Measurements from ENCODE around the gene THOC6.

The THOC6 gene

GRCh38 chr16:3063625-3064386 is 40.0 kb downstream of the THOC6 start:
- no peaks in the 10 kb centered on the region for H4K20me1 ChIP-seq (ENCODE audit: insufficient read depth, low read length)
- H3K9me2 ChIP-seq (replicated peaks; ENCODE audit: insufficient read depth, low read length), result no peaks in the 10 kb centered on the region
- no peak for DNase-seq
- TF ChIP-seq EZH2 (optimal IDR thresholded peaks at IDR 0.05; ENCODE audit: low read depth, low read length) (no peak), EZH2phosphoT487 (IDR thresholded peaks at IDR 0.05; ENCODE audit: low read length) (no peak), CTCF (IDR thresholded peaks at IDR 0.05; ENCODE audit: low read length) (no peak)
- no peak overlapping the region for H3K9ac ChIP-seq (ENCODE audit: low read length)
- no peak overlapping the region for H2AFZ ChIP-seq (ENCODE audit: low read length)
- H3K79me2 ChIP-seq (ENCODE audit: low read length), result no peaks in the 10 kb centered on the region
- H3K27ac ChIP-seq (ENCODE audit: low read length), result no peak overlapping the region
- H3K4me3 ChIP-seq (ENCODE audit: low read length), result no peak overlapping the region
- no peaks in the 10 kb centered on the region for H3K9me3 ChIP-seq (replicated peaks; ENCODE audit: insufficient read depth, low read length)
- H3K36me3 ChIP-seq (replicated peaks; ENCODE audit: insufficient read depth, low read length), result no peaks in the 10 kb centered on the region
- peaks cover 12% of the 10 kb centered on the region; the same call in 1 of the 2 replicates for H3K4me1 ChIP-seq (ENCODE audit: low read length)
- no peak overlapping the region for H3K4me2 ChIP-seq (ENCODE audit: low read depth, low read length)
- H3K27me3 ChIP-seq (replicated peaks; ENCODE audit: insufficient read depth, low read length), result peaks cover 65% of the 10 kb centered on the region
- H3F3A ChIP-seq (ENCODE audit: insufficient read depth, low read length), result no peaks in the 10 kb centered on the region

GRCh38 chr16:3065069-3065741 is 41.4 kb downstream of the THOC6 start, which contains the start of gene IL32:
Gene IL32, plus strand, starts transcription at chr16:3065640. Its CDS starts 172 bp downstream, at chr16:3065812.
- Histone ChIP-seq H3K79me2 (ENCODE audit: low read length) (no peaks in the 10 kb centered on the region), H3K4me1 (ENCODE audit: low read length) (peaks cover 9% of the 10 kb centered on the region; the same call in 1 of the 2 replicates), H3K9me2 (replicated peaks; ENCODE audit: insufficient read depth, low read length) (no peaks in the 10 kb centered on the region), H3K9ac (ENCODE audit: low read length) (no peak within 1 kb of the TSS), H3F3A (ENCODE audit: insufficient read depth, low read length) (no peaks in the 10 kb centered on the region), H3K4me3 (ENCODE audit: low read length) (no peak within 1 kb of the TSS), H3K9me3 (replicated peaks; ENCODE audit: insufficient read depth, low read length) (no peaks in the 10 kb centered on the region), H2AFZ (ENCODE audit: low read length) (peak within 1 kb of the TSS; percentile 31; the same call in 1 of the 2 replicates), H4K20me1 (ENCODE audit: insufficient read depth, low read length) (no peaks in the 10 kb centered on the region), H3K27me3 (replicated peaks; ENCODE audit: insufficient read depth, low read length) (peaks cover 61% of the 10 kb centered on the region), H3K27ac (ENCODE audit: low read length) (no peak within 1 kb of the TSS), H3K4me2 (ENCODE audit: low read depth, low read length) (no peak within 1 kb of the TSS; the same call in 1 of the 2 replicates), H3K36me3 (replicated peaks; ENCODE audit: insufficient read depth, low read length) (no peaks in the 10 kb centered on the region)
- TF ChIP-seq CTCF (IDR thresholded peaks at IDR 0.05; ENCODE audit: low read length), result no peak
- TF ChIP-seq EZH2phosphoT487 (IDR thresholded peaks at IDR 0.05; ENCODE audit: low read length), result no peak
- no peak for TF ChIP-seq EZH2 (optimal IDR thresholded peaks at IDR 0.05; ENCODE audit: low read depth, low read length)
- DNase-seq, result no peak

GRCh38 chr16:3065742-3066439 is 42.1 kb downstream of the THOC6 start:
- Histone ChIP-seq H2AFZ (ENCODE audit: low read length) (no peak overlapping the region; the same call in 1 of the 2 replicates), H3K9ac (ENCODE audit: low read length) (no peak overlapping the region), H3K27me3 (replicated peaks; ENCODE audit: insufficient read depth, low read length) (peaks cover 54% of the 10 kb centered on the region), H4K20me1 (ENCODE audit: insufficient read depth, low read length) (no peaks in the 10 kb centered on the region), H3K4me2 (ENCODE audit: low read depth, low read length) (no peak overlapping the region; the same call in 1 of the 2 replicates), H3K36me3 (replicated peaks; ENCODE audit: insufficient read depth, low read length) (no peaks in the 10 kb centered on the region), H3K4me3 (ENCODE audit: low read length) (no peak overlapping the region), H3K79me2 (ENCODE audit: low read length) (no peaks in the 10 kb centered on the region), H3K9me3 (replicated peaks; ENCODE audit: insufficient read depth, low read length) (no peaks in the 10 kb centered on the region), H3K9me2 (replicated peaks; ENCODE audit: insufficient read depth, low read length) (no peaks in the 10 kb centered on the region), H3K4me1 (ENCODE audit: low read length) (peaks cover 9% of the 10 kb centered on the region; the same call in 1 of the 2 replicates), H3F3A (ENCODE audit: insufficient read depth, low read length) (no peaks in the 10 kb centered on the region), H3K27ac (ENCODE audit: low read length) (no peak overlapping the region)
- no peak for DNase-seq
- TF ChIP-seq EZH2 (optimal IDR thresholded peaks at IDR 0.05; ENCODE audit: low read depth, low read length) (no peak), EZH2phosphoT487 (IDR thresholded peaks at IDR 0.05; ENCODE audit: low read length) (no peak), CTCF (IDR thresholded peaks at IDR 0.05; ENCODE audit: low read length) (no peak)
